HEK293 (cell line): Measurements from ENCODE around the gene RHBDD2.

Experiments used
- CTCF ChIA-PET: fragments of 350-600 bp; formaldehyde crosslinking; extraction: SDS; loops from one replicate; lab custom pipeline; 2021; ENCODE audit warnings: antibody characterized with exemption; lab: Yijun Ruan, JAX
- POLR2A ChIA-PET: fragments of 300-600 bp; formaldehyde crosslinking; extraction: SDS; loops from one replicate; lab custom pipeline; 2020; ENCODE audit warnings: antibody characterized with exemption, inconsistent platforms; lab: Yijun Ruan, JAX
- H3K27ac ChIP-seq: fragments of 200-500 bp; sonication (Bioruptor generic); 2 replicates; pipeline ENCODE4 v1.5.1; 2014; ENCODE audit warnings: low read depth, low read length, control low read depth, inconsistent platforms; ENCODE audit errors: extremely low read depth
- H3K36me3 ChIP-seq, 2 experiments: fragments of 200-500 bp in 1 of 2; sonication (Bioruptor generic) in 1 of 2; 1 replicate in 1 of 2; 2 replicates in 1 of 2; pipeline ENCODE4 v1.5.1; 2014 to 2017; ENCODE audit warnings: inconsistent platforms in 2 of 2, low read length in 2 of 2; ENCODE audit not compliant: control insufficient read depth in 2 of 2, insufficient read depth in 1 of 2
- H3K4me1 ChIP-seq: fragments of 200-500 bp; sonication (Bioruptor generic); 2 replicates; pipeline ENCODE4 v1.5.1; 2014; ENCODE audit warnings: mild to moderate bottlenecking, low read length, inconsistent platforms; ENCODE audit not compliant: control insufficient read depth, insufficient read depth
- H3K4me3 ChIP-seq: 2 replicates; pipeline ENCODE4 v1.5.1; 2011; ENCODE audit warnings: low read depth, mild to moderate bottlenecking, control low read depth, low read length, moderate library complexity
- H3K9me3 ChIP-seq: fragments of 200-500 bp; sonication (Bioruptor generic); 2 replicates; pipeline ENCODE4 v1.5.1; 2014; ENCODE audit warnings: low read depth, low read length, inconsistent platforms; ENCODE audit not compliant: control insufficient read depth, insufficient read depth
- EGR2 ChIP-seq: fragments of 450-650 bp; formaldehyde crosslinking; IDR thresholded peaks from 2 replicates; pipeline ENCODE4 v1.5.1; 2016; ENCODE audit warnings: low read depth, missing biosample characterization, missing genetic modification characterization
- PATZ1 ChIP-seq: fragments of 450-650 bp; formaldehyde crosslinking; IDR thresholded peaks from 2 replicates; pipeline ENCODE4 v1.5.1; 2016; ENCODE audit warnings: missing biosample characterization, missing genetic modification characterization
- SCRT2 ChIP-seq: fragments of 450-650 bp; formaldehyde crosslinking; IDR thresholded peaks from 2 replicates; pipeline ENCODE4 v1.5.1; 2016; ENCODE audit warnings: missing biosample characterization, missing genetic modification characterization
- WT1 ChIP-seq: fragments of 450-650 bp; formaldehyde crosslinking; IDR thresholded peaks from 2 replicates; pipeline ENCODE4 v1.5.1; 2016; ENCODE audit warnings: missing biosample characterization, missing genetic modification characterization
- ZFHX2 ChIP-seq: fragments of 450-650 bp; formaldehyde crosslinking; conservative IDR thresholded peaks from 2 replicates; pipeline ENCODE4 v1.5.1; 2016; ENCODE audit warnings: missing biosample characterization, missing genetic modification characterization
- ZFP37 ChIP-seq: fragments of 450-650 bp; formaldehyde crosslinking; IDR thresholded peaks from 2 replicates; pipeline ENCODE4 v1.5.1; 2016; ENCODE audit warnings: missing biosample characterization, missing genetic modification characterization
- ZFP41 ChIP-seq: fragments of 450-650 bp; formaldehyde crosslinking; IDR thresholded peaks from 2 replicates; pipeline ENCODE4 v1.5.1; 2016; ENCODE audit warnings: missing biosample characterization, missing genetic modification characterization, borderline replicate concordance
- ZIC2 ChIP-seq: fragments of 450-650 bp; formaldehyde crosslinking; IDR thresholded peaks from 2 replicates; pipeline ENCODE4 v1.5.1; 2016; ENCODE audit warnings: missing biosample characterization, missing genetic modification characterization
- ZNF121 ChIP-seq: fragments of 450-650 bp; formaldehyde crosslinking; IDR thresholded peaks from 2 replicates; pipeline ENCODE4 v1.5.1; 2016; ENCODE audit warnings: missing biosample characterization, missing genetic modification characterization
- ZNF132 ChIP-seq: fragments of 450-650 bp; formaldehyde crosslinking; IDR thresholded peaks from 2 replicates; pipeline ENCODE4 v1.5.1; 2017; ENCODE audit warnings: missing biosample characterization, missing genetic modification characterization, borderline replicate concordance
- ZNF16 ChIP-seq: fragments of 450-650 bp; formaldehyde crosslinking; IDR thresholded peaks from 2 replicates; pipeline ENCODE4 v1.5.1; 2016; ENCODE audit warnings: low read depth, missing biosample characterization, missing genetic modification characterization
- ZNF223 ChIP-seq: fragments of 450-650 bp; formaldehyde crosslinking; IDR thresholded peaks from 2 replicates; pipeline ENCODE4 v1.5.1; 2016; ENCODE audit warnings: missing biosample characterization, missing genetic modification characterization
- ZNF341 ChIP-seq: fragments of 450-650 bp; formaldehyde crosslinking; IDR thresholded peaks from 2 replicates; pipeline ENCODE4; 2016; ENCODE audit warnings: low read depth, missing biosample characterization, missing genetic modification characterization
- ZNF394 ChIP-seq: fragments of 450-650 bp; formaldehyde crosslinking; IDR thresholded peaks from 2 replicates; pipeline ENCODE4 v1.5.1; 2016; ENCODE audit warnings: missing biosample characterization, missing genetic modification characterization, mild to moderate bottlenecking, moderate library complexity, borderline replicate concordance
- ZNF48 ChIP-seq: fragments of 450-650 bp; formaldehyde crosslinking; IDR thresholded peaks from 2 replicates; pipeline ENCODE4 v1.5.1; 2016; ENCODE audit warnings: missing biosample characterization, missing genetic modification characterization
- ZNF518A ChIP-seq: fragments of 450-650 bp; formaldehyde crosslinking; conservative IDR thresholded peaks from 2 replicates; pipeline ENCODE4 v1.5.1; 2016; ENCODE audit warnings: low read depth, missing biosample characterization, missing genetic modification characterization
- ZNF610 ChIP-seq: fragments of 450-650 bp; formaldehyde crosslinking; IDR thresholded peaks from 2 replicates; pipeline ENCODE4 v1.5.1; 2016; ENCODE audit warnings: missing biosample characterization, missing genetic modification characterization, borderline replicate concordance
- ZNF707 ChIP-seq: fragments of 450-650 bp; formaldehyde crosslinking; IDR thresholded peaks from 2 replicates; pipeline ENCODE4 v1.5.1; 2016; ENCODE audit warnings: missing biosample characterization, missing genetic modification characterization
- ZNF747 ChIP-seq: fragments of 450-650 bp; formaldehyde crosslinking; IDR thresholded peaks from 2 replicates; pipeline ENCODE4 v1.5.1; 2016; ENCODE audit warnings: missing biosample characterization, missing genetic modification characterization

Gene RHBDD2

GRCh38 chr7:75928568-75928914 lies 49.7 kb downstream of the RHBDD2 start (continued):
- TF ChIP-seq ZNF707 (tag by site-specific recombination), result no peak
- no peak for TF ChIP-seq ZNF48 (tag by site-specific recombination)
- TF ChIP-seq ZFP37 (tag by site-specific recombination), result no peak
- TF ChIP-seq, all 188 proteins: peak for 0

- H3K27ac ChIP-seq, result no peak overlapping the region
- H3K36me3 ChIP-seq, result no peaks in the 10 kb centered on the region; a peak in 1 of 3 replicates
- CTCF ChIA-PET, result interaction anchor here (0.6 kb wide), 1 partner anchor 17 kb away, joined by 4 read pairs; no protein-coding TSS in a partner anchor
- no peaks in the 10 kb centered on the region for H3K9me3 ChIP-seq
- no peak overlapping the region for H3K4me3 ChIP-seq
- no peak for TF ChIP-seq ZNF747
- TF ChIP-seq ZFP41 (tag by site-specific recombination), result no peak
- peak; percentile 52; the same call in 1 of the 2 replicates for TF ChIP-seq EGR2 (tag by site-specific recombination)
- TF ChIP-seq ZNF394, result no peak
- no peak for TF ChIP-seq PATZ1 (tag by site-specific recombination)
- no peak for TF ChIP-seq WT1 (tag by site-specific recombination)
- TF ChIP-seq ZFHX2 (tag by site-specific recombination), result peak; percentile 61
- TF ChIP-seq SCRT2 (tag by site-specific recombination), result peak; percentile 50; the same call in 1 of the 2 replicates
- TF ChIP-seq ZIC2 (tag by site-specific recombination), result peak; percentile 82
- no peak for TF ChIP-seq ZNF518A
- H3K4me1 ChIP-seq, result no peaks in the 10 kb centered on the region
- POLR2A ChIA-PET, result interaction anchor here (1.1 kb wide), 1 partner anchor 16 kb away, joined by 3 read pairs; the partner anchor contains the start of gene POR
Observed at GRCh38 chr7:75931680-75932079, 52.8 kb downstream of the RHBDD2 start.

- no peak for TF ChIP-seq ZNF610 (tag by site-specific recombination)
- TF ChIP-seq ZNF341 (tag by site-specific recombination), result peak; percentile 50
- peak; percentile 42; the same call in 1 of the 2 replicates for TF ChIP-seq PATZ1 (tag by site-specific recombination)
- TF ChIP-seq ZNF132 (tag by site-specific recombination), result no peak
- no peak for TF ChIP-seq ZNF223
- TF ChIP-seq ZNF16 (tag by site-specific recombination), result no peak
- TF ChIP-seq ZNF121 (tag by site-specific recombination), result 0 out of 2 replicates have a peak, but pooled peaks have one; percentile 52
- Histone ChIP-seq H3K9me3 (no peaks in the 10 kb centered on the region), H3K27ac (no peak overlapping the region), H3K36me3 (no peaks in the 10 kb centered on the region; a peak in 1 of 3 replicates), H3K4me3 (no peak overlapping the region), H3K4me1 (no peaks in the 10 kb centered on the region)
- ChIA-PET CTCF (interaction anchor here (0.6 kb wide), 1 partner anchor 353 kb away, joined by 3 read pairs; no protein-coding TSS in a partner anchor), POLR2A (no interaction called here)
Observed at GRCh38 chr7:75937958-75938786, 59.3 kb downstream of the RHBDD2 start.
